ENCODE measurements around the gene TMEM181.

DNA sequence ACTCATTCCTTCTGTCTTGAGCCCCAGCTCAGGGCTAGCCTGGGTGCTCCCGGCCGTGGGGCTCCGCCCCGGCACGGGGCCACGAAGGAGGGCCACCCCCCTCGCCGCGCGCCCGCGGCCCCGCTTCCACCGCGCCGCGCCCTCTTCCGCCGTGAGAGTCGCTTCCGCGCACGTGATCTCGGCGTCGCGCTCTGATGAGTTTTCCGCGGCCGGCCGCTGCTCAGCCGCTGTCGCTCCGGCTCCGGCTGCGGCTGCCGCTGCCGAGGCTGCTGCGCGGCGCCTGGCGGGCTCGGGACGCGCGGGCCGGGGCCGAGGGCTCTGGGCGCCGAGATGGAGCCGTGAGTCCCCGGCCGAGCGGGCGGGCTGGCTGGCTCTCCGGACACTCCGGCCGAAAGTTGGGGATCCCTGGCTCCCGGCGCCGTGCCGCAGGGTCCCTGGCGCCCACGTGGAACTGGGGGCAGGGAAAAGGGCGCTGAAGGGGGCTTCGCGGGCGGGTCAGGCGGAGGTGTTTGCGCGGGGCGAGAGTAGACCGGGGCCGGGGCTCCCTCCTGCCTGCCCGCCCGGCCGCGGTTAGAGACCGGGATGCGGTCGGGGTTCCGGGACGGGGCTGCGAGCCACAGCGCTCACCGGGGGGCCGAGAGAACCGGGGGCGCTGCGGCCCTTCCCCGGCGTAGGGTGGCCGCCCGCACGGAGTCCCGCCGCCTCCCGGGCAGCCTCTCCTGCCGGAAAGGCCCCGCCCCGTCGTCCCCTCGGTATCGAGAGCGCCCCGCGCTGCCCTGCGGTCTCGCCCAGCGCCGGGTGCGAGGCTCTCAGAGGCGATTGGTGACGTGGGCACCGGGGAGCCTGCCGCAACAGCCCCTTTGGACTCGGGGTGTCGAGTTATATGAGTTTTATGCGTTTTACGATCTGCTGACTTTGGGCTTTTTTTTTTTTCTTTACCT is at the start of gene TMEM181:
- TF ChIP-seq POLR2A (IDR thresholded peaks at IDR 0.05; ENCODE audit: low read depth) (peak; percentile 24), POLR2AphosphoS5 (IDR thresholded peaks at IDR 0.05) (peak; percentile 80 to 87), EP300 (IDR thresholded peaks at IDR 0.05) (no peak)
- TF ChIP-seq, protein P1, sequence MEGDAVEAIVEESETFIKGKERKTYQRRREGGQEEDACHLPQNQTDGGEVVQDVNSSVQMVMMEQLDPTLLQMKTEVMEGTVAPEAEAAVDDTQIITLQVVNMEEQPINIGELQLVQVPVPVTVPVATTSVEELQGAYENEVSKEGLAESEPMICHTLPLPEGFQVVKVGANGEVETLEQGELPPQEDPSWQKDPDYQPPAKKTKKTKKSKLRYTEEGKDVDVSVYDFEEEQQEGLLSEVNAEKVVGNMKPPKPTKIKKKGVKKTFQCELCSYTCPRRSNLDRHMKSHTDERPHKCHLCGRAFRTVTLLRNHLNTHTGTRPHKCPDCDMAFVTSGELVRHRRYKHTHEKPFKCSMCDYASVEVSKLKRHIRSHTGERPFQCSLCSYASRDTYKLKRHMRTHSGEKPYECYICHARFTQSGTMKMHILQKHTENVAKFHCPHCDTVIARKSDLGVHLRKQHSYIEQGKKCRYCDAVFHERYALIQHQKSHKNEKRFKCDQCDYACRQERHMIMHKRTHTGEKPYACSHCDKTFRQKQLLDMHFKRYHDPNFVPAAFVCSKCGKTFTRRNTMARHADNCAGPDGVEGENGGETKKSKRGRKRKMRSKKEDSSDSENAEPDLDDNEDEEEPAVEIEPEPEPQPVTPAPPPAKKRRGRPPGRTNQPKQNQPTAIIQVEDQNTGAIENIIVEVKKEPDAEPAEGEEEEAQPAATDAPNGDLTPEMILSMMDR (IDR thresholded peaks at IDR 0.05), result no peak

All from esophagus muscularis mucosa (tissue), 4 donors.